Kidney capillary endothelial cell (primary cell): ENCODE data around the gene ITPK1.

Experiments used
- DNase-seq: peaks from one replicate; pipeline ENCODE4 v3.0.0-alpha.2; 2018; ENCODE audit warnings: low spot score

The ITPK1 gene

DNA sequence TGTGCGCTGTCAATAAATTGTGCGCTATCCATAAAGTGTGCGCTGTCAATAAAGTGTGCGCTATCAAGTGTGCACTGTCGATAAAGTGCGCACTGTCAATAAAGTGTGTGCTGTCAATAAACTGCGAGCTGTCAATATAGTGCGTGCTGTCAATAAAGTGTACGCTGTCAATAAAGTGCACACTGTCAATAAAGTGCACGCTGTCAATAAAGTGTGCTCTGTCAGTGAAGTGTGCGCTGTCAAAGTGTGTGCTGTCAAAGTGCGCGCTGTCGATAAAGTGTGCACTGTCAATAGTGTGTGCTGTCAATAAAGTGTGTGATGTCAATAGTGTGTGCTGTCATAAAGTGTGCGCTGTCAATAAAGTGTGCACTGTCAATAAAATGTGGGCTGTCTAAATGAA, 195.7 kb downstream of the ITPK1 start:
- DNase-seq, result no peak

DNA sequence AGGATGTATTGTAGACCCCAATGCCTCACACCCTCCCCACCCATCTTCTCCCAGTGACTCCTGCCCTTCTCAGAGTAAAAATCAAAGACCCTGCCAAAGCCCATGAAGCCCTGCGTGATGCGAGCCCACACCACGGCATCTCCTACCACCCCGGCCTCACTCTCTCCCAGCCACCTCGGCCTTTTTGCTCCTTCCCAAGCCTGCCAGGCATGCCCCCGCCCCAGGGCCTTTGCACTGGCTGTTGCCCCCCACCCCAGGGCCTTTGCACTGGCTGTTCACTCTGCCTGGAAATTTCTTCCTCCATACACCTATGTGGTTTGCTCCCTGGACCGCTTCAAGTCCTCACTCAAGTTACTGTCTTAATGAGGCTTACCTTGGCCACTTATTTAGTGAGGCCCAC, 197.8 kb downstream of the ITPK1 start:
- DNase-seq, result no peak

DNA sequence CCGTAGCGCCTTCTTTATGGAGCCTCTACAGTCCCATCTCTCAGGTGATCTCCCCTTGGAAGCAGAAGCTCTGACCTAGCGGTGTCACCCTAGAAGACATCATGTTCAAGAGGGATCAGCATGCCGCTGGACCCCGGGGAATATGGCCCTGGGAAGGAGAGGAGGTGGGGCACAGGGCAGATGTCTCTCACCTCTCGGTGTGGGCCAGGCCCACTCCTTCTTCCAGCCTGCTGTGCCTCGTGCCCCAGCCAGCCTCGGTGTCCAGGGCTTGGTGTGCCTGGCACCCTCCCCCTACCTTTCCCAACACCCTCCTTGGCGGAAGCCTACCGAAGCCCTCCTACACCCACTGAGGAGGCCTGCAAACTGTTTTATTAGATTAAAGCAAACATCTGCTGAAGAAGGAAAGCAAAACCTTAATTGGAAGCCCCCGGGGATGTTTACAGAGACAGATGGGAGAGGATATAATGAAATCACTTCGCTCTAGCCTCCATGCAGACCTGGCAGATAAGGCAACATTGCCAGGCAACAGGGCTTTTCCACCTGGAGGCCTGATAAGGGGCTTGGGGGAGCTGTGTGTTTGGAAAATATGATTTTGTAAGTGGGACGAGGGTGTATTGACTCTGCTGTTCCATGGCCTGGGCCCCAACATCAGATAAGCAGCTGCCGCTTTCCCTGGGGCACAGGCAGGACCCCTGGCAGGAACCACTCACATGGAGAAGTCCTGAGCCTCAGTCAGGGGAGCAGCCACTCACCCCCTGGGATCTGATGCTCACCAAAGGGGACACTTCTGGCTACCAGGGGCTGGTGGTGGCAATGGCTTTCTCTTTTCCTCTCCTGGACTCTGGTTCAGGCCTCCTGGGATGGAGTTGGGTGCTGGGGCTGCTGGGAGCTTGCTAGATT, 198.4 kb downstream of the ITPK1 start:
- no peak for DNase-seq

GRCh38 chr14:92916201-92916600, 199.5 kb downstream of the ITPK1 start:
- DNase-seq, result no peak

GRCh38 chr14:92914087-92914656, 201.6 kb downstream of the ITPK1 start:
- no peak for DNase-seq

DNA sequence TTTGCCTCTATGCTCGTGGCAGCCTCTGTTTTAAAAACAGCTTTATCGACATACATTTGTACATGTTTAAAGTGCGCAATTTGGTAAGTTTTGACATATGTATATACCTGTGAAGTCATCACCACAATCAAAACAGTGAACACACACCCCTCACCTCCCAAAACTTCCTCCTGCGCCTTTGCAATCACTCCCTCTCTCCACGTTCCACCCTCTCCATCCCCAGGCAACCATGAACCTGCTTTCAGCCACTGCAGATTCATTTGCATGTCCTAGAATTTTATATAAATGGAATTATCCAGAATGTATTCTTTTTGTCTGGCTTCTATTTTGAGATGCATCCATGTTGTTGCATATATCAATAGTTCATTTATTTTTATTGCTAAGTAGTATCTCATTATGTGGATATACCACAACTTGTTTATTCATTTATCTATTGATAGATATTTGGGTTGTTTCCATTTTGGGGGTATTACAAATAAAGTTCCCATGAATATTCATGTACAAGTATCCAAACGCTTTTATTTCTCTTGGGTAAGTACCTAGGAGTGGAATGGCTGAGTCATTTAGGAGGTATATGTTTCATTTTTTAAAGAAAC, 208.3 kb downstream of the ITPK1 start:
- DNase-seq, result no peak

DNA sequence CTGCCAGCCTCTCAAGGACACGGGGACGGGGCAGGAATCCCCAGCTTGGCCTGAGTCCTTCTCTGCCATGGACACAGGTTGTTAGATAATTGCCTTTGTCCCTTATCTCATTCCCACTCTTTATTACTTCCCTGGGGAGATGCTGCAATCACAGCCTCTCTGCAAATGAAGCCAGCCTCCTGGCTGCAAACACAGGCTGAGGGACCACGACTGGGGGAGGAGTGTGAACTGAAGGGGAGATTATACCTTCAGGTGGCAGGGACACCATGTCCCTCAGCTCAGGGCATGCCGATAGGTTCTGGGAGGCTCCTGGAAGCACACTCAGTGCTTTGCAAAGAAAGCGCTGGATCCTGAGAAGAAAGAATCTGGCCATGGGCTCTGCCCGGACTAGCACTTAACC, 208.9 kb downstream of the ITPK1 start:
- no peak for DNase-seq

DNA sequence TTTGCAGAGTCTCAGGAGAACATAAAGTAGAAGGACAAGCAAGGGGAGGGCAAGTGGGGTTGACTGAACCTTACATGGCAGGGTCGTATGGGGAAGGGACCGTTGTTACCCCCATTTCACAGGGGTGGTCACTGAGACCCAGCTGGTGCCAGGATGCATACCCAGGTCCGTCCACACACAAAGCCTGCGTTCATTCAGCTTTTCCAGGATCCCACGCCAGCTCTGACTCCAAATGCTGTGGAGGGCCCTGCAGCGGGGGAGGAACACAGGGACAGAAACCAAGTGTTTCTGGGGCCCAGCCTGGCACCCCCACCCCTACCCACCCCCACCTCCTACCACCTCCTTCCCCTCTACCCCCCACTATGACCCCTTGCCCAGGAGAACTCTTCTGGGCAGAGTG, 209.3 kb downstream of the ITPK1 start:
- DNase-seq, result no peak

DNA sequence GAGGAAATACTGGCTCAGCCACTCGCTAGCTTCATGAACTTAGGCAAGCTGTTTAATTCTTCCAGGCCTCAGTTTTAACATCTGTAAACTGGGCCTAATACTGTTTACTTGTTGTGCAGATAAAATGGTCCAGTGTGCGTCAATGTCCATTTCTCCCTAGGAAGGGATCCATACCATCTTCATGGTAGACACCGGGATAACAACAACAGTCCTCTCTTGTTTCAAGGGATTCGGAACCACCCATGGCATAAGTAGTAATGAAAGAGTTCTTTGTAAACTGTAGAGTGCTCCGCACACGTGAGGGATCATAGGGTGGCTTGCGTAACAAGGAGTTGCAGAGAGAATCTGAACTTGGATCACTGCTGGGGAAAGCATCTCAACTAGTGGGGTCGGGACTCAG, 210.1 kb downstream of the ITPK1 start:
- no peak for DNase-seq

DNA sequence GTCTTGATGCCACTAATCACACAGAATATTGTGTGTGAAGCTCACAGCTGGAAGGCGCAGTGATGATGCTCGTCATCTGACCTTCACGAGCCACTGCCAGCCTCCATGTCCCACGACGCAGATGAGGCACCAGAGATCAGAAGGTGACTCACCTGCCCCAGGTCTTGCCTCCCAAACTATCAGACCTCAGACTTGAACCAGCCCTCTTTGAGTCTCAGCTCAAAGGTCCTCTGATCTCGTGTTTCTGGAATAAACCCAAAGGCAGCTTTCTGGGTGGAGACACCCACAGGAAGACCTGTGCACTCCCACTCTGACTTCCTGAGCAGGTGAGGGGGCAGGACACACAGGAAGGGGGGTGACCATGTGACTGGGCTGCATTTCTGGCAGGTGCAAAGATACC, 212.4 kb downstream of the ITPK1 start:
- no peak for DNase-seq

DNA sequence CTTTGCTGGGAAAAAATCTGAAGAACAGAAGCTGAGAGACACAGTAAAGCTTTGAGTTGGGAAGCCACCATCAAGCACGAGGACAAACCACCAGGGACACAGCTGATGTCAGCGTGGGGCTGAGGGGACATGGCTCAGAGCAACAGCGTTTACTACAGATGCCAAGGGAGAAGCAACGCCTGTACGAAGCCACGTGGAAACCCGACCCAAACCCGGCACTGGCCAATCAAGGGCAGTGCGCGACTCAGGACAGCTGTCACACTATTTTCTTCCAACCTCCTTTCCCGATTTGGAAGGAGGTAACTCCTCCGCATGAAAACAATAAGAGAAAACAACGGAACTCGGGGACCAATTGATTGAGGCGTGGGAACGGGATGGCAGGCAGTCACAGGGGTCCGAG, 213.0 kb downstream of the ITPK1 start:
- no peak for DNase-seq

DNA sequence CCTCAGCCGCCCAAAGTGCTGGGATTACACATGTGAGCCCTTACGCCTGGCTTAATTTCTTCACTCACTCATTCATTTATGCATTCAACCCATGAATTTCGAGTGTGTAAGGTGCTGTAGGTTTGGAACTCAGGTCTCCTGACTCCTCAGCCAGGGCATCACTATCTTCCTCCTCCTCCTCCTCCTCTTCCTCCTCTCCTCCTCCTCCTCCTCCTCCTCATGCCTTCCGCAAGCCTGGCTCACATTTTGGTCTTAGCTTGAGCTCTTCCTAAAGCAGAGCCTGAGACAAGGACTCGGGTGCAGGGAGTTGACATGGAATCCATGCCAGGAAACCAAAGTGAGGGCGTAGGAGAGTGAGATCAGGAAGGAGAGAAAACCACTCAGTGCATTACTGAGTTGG, 213.5 kb downstream of the ITPK1 start:
- no peak for DNase-seq

- no peak for DNase-seq
These were observed 215.1 kb downstream of the ITPK1 start for GRCh38 chr14:92900660-92901059.

DNA sequence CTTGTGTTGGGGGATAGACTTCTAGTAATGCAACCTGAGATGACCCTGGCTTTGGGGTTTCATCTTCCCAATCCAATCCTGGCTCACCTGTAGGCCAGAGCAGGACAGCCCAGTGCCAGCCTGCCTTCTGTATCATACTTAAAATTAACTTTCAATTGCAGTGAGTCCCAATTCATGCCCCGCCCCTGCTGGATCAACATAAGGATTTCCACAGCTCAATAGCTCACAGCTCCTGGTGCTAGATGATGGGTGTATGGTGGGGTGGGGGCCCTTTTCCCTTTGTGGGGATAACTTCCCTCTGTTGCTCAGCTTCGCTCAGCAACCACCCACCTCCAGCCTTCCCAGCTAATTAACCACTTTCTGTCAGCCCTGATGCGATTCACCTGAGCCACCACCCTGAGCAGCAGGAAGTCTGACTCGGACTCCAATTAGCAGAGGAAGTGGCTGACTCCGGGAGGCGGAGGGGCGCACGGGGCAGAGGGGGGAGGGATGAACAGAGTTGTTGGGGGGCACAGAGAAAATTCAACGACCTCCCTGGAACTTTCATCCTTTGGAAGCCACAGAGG, 217.1 kb downstream of the ITPK1 start:
- no peak for DNase-seq

GRCh38 chr14:92897922-92898565, 217.7 kb downstream of the ITPK1 start:
- no peak for DNase-seq

- no peak for DNase-seq
These were observed 220.3 kb downstream of the ITPK1 start for GRCh38 chr14:92895352-92895878.

GRCh38 chr14:92892589-92892988, 223.1 kb downstream of the ITPK1 start:
- no peak for DNase-seq

DNA sequence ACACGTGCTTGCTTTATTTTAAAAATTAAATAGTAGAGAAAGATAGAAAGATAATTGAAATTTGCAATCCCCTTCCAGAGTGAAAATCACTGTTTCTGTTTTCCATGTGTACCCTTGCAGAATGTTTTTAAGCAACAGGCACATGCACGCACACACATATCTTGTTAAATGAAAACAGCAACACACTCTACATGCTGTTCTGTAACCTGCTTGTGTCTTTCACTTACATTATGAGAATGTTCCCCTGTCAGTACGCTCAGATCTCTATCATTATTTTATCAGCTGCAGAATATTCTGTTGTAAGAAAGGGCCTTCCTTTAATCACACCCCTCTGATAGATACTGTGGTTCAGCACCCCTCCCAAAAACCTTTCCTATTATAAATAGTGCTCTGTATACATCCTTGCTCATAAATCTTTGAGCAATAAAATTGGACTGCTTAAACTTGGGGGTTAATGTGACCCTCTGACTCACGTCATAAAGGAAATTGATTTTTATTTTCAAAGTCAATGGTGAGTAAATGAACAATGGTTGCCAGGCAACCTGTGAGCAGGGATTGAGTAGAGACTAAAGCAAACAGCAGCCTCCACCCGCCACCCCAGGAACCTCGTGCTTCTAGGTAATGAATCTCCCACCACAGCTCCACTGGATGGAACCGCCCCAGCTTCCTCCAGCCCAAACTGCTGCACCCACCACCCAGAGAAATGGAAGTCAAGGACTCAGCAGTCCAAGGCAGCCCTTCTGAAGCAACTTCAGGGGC, 224.7 kb downstream of the ITPK1 start:
- DNase-seq, result no peak

DNA sequence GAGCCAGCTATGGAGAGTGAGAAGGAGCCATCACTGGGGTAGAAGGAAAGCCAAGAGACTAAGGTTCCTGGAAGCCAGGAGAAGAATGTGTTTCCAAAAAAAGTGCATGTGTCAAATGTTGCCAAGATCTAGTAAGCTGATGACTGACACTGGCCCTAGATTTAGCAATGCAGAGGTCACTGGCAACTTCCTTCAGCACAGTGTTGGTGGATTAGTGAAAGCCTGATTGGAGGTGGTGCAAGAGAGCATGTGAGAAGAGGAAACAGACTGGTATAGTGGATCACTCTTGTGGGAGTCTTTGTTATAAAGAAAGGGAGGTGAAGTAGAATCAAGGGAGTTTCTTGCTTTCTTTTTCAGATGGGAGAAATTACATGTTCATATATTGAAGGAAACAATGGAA, 226.8 kb downstream of the ITPK1 start:
- no peak for DNase-seq

- no peak for DNase-seq
These were observed 228.6 kb downstream of the ITPK1 start for GRCh38 chr14:92887157-92887556.
